Right atrium auricular region (tissue), 2 donors: ENCODE measurements around the gene MIXL1. TPM values are rescaled to one million over a fixed set of nuclear protein-coding genes. Genes with fewer than 3 reads are reported as not detected.

Experiments
- DNase-seq: peaks from one replicate; pipeline ENCODE4 v3.0.0-alpha.2; 2019; ENCODE audit warnings: low spot score
- H3K27ac ChIP-seq, 2 donors: fragments of 200-600 bp; sonication (generic); 1 replicate in 1 of 2; 2 replicates in 1 of 2; pipeline ENCODE4 v1.5.1; 2016 to 2019
- H3K27me3 ChIP-seq, 2 donors: fragments of 200-600 bp; sonication (generic); one replicate each; pipeline versions ENCODE4 v1.5.1 to v1.6.0; 2017 to 2019
- H3K36me3 ChIP-seq: fragments of 200-600 bp; sonication (generic); one replicate; pipeline ENCODE4 v1.5.1; 2016
- H3K4me1 ChIP-seq, 2 donors: fragments of 200-600 bp; sonication (generic); one replicate each; pipeline versions ENCODE4 v1.5.1 to v1.6.0; 2017 to 2019
- H3K4me3 ChIP-seq, 2 donors: fragments of 200-600 bp; sonication (generic); 1 replicate in 1 of 2; 2 replicates in 1 of 2; pipeline ENCODE4 v1.5.1; 2017 to 2019; ENCODE audit warnings: mild to moderate bottlenecking in 1 of 2, moderate library complexity in 1 of 2
- H3K9me3 ChIP-seq, 2 donors: fragments of 200-600 bp; sonication (generic); one replicate each; pipeline ENCODE4 v1.5.1; 2019
- CTCF ChIP-seq, 2 donors: fragments of 200-600 bp; sonication (generic); IDR thresholded peaks; one replicate each; pipeline ENCODE4 v1.5.1; 2019; ENCODE audit warnings: antibody characterized with exemption in 2 of 2
- total RNA-seq, 2 donors: library from RNA; depleted of rRNA; stranded (reverse); fragments of >200 nt; gene quantifications; one replicate each; pipeline ENCODE4 v1.1.0, GENCODE V29; 2016

MIXL1 gene
- total RNA-seq, 2 donors from 2014 or later = not detected

GRCh38 chr1:226210571-226211176 lies 12.8 kb upstream of the MIXL1 start:
- Histone ChIP-seq H3K27ac (no peak overlapping the region), H3K4me1 (no peaks in the 10 kb centered on the region), H3K27me3 (no peaks in the 10 kb centered on the region), H3K9me3 (no peaks in the 10 kb centered on the region), H3K4me3 (no peak overlapping the region), H3K36me3 (no peaks in the 10 kb centered on the region)
- TF ChIP-seq CTCF (IDR thresholded peaks at IDR 0.05) = no peak
- no peak for DNase-seq

DNA sequence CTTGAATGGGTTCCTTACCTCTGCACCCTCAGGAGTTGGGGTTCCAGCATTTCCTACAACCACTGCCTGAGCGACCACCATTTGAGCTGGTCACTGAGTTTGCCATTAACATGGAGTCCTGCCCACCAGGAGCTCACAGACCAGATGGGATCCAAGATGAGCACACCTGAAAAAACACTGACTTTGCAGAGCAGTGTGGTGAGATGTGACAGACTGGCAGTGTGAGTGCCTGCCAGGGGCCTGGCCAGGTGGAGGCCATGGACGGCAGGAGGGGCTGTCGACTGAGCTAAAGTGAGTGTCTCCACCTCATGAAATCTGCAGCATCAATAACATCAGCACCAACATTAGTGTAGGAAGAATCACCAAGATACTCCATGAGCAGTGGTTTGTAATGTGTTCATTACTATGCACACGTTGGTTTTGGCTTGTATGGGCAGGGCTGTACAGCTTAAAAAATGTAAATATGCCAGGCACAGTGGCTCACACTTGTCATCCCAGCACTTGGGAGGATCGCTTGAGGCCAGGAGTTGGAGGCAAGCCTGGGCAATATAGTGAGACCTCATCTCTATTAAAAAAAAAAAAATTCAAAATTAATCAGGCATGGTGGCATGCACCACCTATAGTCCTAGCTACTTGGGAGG lies 12.2 kb upstream of the MIXL1 start:
- DNase-seq = no peak
- H3K27ac ChIP-seq = no peak overlapping the region
- TF ChIP-seq CTCF (IDR thresholded peaks at IDR 0.05) = no peak
- no peaks in the 10 kb centered on the region for H3K4me1 ChIP-seq
- H3K36me3 ChIP-seq = no peaks in the 10 kb centered on the region
- no peaks in the 10 kb centered on the region for H3K9me3 ChIP-seq
- no peaks in the 10 kb centered on the region for H3K27me3 ChIP-seq
- H3K4me3 ChIP-seq = no peak overlapping the region

DNA sequence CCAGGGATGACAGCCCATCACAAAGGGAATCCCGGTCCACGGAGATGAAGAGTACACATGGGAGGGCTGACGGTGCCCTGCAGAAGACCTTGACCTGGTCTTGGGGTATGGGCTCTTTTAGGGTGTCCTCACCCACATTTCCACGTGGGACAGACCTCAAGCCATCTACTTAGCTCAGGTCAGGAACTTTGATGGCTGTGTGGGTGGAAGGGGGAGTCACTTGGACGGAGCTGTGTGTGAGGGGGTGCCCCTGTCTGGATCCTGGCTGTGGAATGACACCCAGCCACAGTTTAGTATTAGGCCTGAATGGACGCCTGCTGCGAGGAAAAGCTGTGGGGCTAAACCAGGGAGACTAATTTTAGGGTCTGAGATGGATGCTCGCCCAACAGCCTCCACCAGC lies 10.9 kb upstream of the MIXL1 start:
- H3K4me3 ChIP-seq = no peak overlapping the region
- no peaks in the 10 kb centered on the region for H3K9me3 ChIP-seq
- DNase-seq = no peak
- no peaks in the 10 kb centered on the region for H3K4me1 ChIP-seq
- TF ChIP-seq CTCF (IDR thresholded peaks at IDR 0.05) = no peak
- H3K27ac ChIP-seq = no peak overlapping the region
- H3K27me3 ChIP-seq = no peaks in the 10 kb centered on the region
- H3K36me3 ChIP-seq = no peaks in the 10 kb centered on the region

GRCh38 chr1:226215239-226215638 lies 8.2 kb upstream of the MIXL1 start:
- Histone ChIP-seq H3K27me3 (no peaks in the 10 kb centered on the region), H3K9me3 (no peaks in the 10 kb centered on the region), H3K27ac (no peak overlapping the region), H3K4me1 (no peaks in the 10 kb centered on the region), H3K36me3 (no peaks in the 10 kb centered on the region), H3K4me3 (no peak overlapping the region)
- no peak for DNase-seq
- no peak for TF ChIP-seq CTCF (IDR thresholded peaks at IDR 0.05)

DNA sequence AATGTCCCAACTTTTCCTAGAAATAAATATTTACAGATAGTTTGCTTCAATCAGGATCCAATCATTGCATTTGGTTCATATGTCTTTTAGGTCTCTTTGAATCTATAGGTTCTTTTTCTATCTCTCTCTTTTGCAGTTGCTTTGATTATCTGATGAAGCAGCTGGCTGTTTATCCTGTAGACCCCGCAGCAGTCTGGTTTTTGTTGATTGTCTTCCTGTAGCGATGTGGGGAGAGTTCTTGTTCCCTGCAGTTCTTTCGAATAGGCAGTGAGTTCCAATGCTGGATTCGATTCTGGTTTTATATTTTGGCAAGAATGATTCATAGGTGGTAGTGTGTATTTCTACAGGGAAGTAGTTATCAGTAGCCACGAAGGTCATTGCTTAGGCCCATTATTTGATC lies 7.4 kb upstream of the MIXL1 start:
- no peak for TF ChIP-seq CTCF (IDR thresholded peaks at IDR 0.05)
- DNase-seq = no peak

GRCh38 chr1:226217273-226217672 lies 6.2 kb upstream of the MIXL1 start:
- Histone ChIP-seq H3K27ac (no peak overlapping the region), H3K4me3 (no peak overlapping the region)

More for the DNA sequence above, 7.4 kb upstream of the MIXL1 start:
- no peak overlapping the region for H3K4me3 ChIP-seq
- no peaks in the 10 kb centered on the region for H3K9me3 ChIP-seq
- H3K27me3 ChIP-seq = no peaks in the 10 kb centered on the region
- H3K27ac ChIP-seq = no peak overlapping the region
- no peaks in the 10 kb centered on the region for H3K36me3 ChIP-seq
- H3K4me1 ChIP-seq = no peaks in the 10 kb centered on the region

More at GRCh38 chr1:226217273-226217672, 6.2 kb upstream of the MIXL1 start:
- no peak for TF ChIP-seq CTCF (IDR thresholded peaks at IDR 0.05)
- no peaks in the 10 kb centered on the region for H3K27me3 ChIP-seq
- H3K36me3 ChIP-seq = no peaks in the 10 kb centered on the region
- H3K9me3 ChIP-seq = no peaks in the 10 kb centered on the region
- no peak for DNase-seq
- no peaks in the 10 kb centered on the region for H3K4me1 ChIP-seq
